Measurements from ENCODE around the gene BCAS3. TPM values are rescaled to one million over a fixed set of nuclear protein-coding genes. Genes with fewer than 3 reads are reported as not detected.
A peak's percentile ranks its signal among the peaks of the same experiment; 100 is the strongest.

The BCAS3 gene
- total RNA-seq, 2 donors from 2014 or later: 28.0 to 37.7 TPM

DNA sequence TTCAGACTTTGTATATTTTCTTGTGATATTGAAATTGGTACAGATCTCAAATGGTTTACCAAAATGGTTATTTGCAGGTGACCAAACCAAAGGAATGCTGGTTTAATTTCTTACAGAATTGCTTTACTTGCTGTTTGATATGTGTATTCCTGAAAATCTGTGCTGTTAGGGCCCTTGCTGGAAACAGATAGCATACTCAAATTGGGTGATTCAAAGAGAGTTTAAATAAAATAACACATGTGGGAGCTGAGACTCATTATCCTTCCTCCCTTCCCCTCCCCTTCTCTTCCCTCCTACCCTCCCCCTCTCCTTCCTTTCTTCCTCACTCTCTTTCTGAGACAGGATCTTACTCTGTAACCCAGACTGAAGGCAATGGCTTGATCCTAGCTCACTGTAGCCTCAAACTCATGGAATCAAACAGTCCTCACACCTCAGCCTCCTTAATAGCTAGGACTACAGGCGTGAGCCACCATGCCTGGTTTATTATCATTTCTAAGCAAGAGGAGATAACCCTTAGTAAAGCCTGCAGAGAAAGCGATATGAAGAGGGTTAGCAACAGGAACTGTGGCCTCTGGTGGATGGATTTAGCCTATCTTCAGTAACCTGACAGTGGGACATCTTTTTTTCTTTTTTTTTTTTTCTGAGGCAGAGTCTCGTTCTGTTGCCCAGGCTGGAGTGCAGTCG is 141.9 kb downstream of the BCAS3 start:
- H3K36me3 Mint-ChIP-seq (ENCODE audit: low read depth): no peaks in the 10 kb centered on the region
- H3K9me3 Mint-ChIP-seq: peaks cover 7% of the 10 kb centered on the region
- H3K27me3 Mint-ChIP-seq (ENCODE audit: insufficient read depth): no peaks in the 10 kb centered on the region
- DNase-seq: peak; percentile 49
- Histone ChIP-seq H3K4me1 (ENCODE audit: control insufficient read depth, insufficient read depth, low read length) (no peaks in the 10 kb centered on the region), H3K9me3 (ENCODE audit: control insufficient read depth, low read length) (no peaks in the 10 kb centered on the region), H3K27me3 (ENCODE audit: control insufficient read depth, insufficient read depth, low read length, poor library complexity, severe bottlenecking) (no peaks in the 10 kb centered on the region), H3K4me3 (ENCODE audit: low read length) (no peak overlapping the region), H3K9ac (ENCODE audit: extremely low read depth, low read length, poor library complexity, severe bottlenecking) (no peak overlapping the region), H3K36me3 (ENCODE audit: control insufficient read depth, insufficient read depth, low read length) (no peaks in the 10 kb centered on the region), H3K27ac (ENCODE audit: low read depth, low read length) (no peak overlapping the region)
- H3K4me1 Mint-ChIP-seq: peaks cover 4% of the 10 kb centered on the region
- TF ChIP-seq, protein P1, sequence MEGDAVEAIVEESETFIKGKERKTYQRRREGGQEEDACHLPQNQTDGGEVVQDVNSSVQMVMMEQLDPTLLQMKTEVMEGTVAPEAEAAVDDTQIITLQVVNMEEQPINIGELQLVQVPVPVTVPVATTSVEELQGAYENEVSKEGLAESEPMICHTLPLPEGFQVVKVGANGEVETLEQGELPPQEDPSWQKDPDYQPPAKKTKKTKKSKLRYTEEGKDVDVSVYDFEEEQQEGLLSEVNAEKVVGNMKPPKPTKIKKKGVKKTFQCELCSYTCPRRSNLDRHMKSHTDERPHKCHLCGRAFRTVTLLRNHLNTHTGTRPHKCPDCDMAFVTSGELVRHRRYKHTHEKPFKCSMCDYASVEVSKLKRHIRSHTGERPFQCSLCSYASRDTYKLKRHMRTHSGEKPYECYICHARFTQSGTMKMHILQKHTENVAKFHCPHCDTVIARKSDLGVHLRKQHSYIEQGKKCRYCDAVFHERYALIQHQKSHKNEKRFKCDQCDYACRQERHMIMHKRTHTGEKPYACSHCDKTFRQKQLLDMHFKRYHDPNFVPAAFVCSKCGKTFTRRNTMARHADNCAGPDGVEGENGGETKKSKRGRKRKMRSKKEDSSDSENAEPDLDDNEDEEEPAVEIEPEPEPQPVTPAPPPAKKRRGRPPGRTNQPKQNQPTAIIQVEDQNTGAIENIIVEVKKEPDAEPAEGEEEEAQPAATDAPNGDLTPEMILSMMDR (conservative IDR thresholded peaks at IDR 0.05): no peak
- WGBS, 2 experiments (ENCODE audit: insufficient coverage in 1 of 2, insufficient read length in 1 of 2): 88 to 100% methylated on average over 2 to 4 of the region's 4 CpGs
- peak overlapping the region; percentile 67 for H3K27ac Mint-ChIP-seq
- H3K4me3 Mint-ChIP-seq: no peak overlapping the region

DNA sequence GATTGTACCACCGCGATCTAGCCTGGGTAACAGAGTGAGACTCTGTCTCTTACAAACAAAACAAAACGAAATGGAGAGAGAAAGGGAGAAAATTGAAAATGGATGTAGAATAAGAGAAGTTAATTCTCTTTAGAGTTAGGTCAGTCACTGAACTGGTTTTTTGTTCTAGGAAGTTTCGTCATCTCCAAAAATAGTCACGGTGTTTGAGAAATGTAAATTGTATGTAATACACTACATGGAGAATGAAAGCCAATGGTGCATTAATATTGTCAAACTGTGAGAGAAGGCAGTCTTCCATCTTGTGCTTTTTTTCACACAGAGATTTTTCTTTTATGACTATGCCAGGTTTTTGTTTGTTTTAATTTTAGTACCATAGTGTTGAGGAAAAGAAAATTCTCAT is 145.9 kb downstream of the BCAS3 start:
- no peak overlapping the region for H3K27ac Mint-ChIP-seq
- H3K27me3 Mint-ChIP-seq (ENCODE audit: insufficient read depth): no peaks in the 10 kb centered on the region
- TF ChIP-seq, protein P1 (conservative IDR thresholded peaks at IDR 0.05): no peak

GRCh38 chr17:60825351-60825750 is 147.7 kb downstream of the BCAS3 start:
- Histone ChIP-seq H3K9ac (ENCODE audit: extremely low read depth, low read length, poor library complexity, severe bottlenecking) (no peak overlapping the region), H3K4me1 (ENCODE audit: control insufficient read depth, insufficient read depth, low read length) (no peaks in the 10 kb centered on the region), H3K9me3 (ENCODE audit: control insufficient read depth, low read length) (no peaks in the 10 kb centered on the region), H3K27me3 (ENCODE audit: control insufficient read depth, insufficient read depth, low read length, poor library complexity, severe bottlenecking) (no peaks in the 10 kb centered on the region), H3K4me3 (ENCODE audit: low read length) (no peak overlapping the region), H3K36me3 (ENCODE audit: control insufficient read depth, insufficient read depth, low read length) (no peaks in the 10 kb centered on the region), H3K27ac (ENCODE audit: low read depth, low read length) (no peak overlapping the region)
- 86% methylated on average over 1 of the region's 1 CpG; no CpG with 5 or more reads in 1 of the 2 experiments for WGBS, 2 experiments (ENCODE audit: insufficient coverage in 1 of 2, insufficient read length in 1 of 2)
- DNase-seq: no peak
- TF ChIP-seq, protein P1 (conservative IDR thresholded peaks at IDR 0.05): no peak
- no peaks in the 10 kb centered on the region for H3K27me3 Mint-ChIP-seq (ENCODE audit: insufficient read depth)
- no peak overlapping the region for H3K4me3 Mint-ChIP-seq
- no peaks in the 10 kb centered on the region for H3K36me3 Mint-ChIP-seq (ENCODE audit: low read depth)
- H3K27ac Mint-ChIP-seq: no peak overlapping the region
- no peaks in the 10 kb centered on the region for H3K4me1 Mint-ChIP-seq
- H3K9me3 Mint-ChIP-seq: no peaks in the 10 kb centered on the region

More for the DNA sequence above, 145.9 kb downstream of the BCAS3 start:
- 95 to 98% methylated on average over 5 of the region's 5 CpGs for WGBS, 2 experiments (ENCODE audit: insufficient coverage in 1 of 2, insufficient read length in 1 of 2)
- H3K36me3 ChIP-seq (ENCODE audit: control insufficient read depth, insufficient read depth, low read length): no peaks in the 10 kb centered on the region
- no peaks in the 10 kb centered on the region for H3K27me3 ChIP-seq (ENCODE audit: control insufficient read depth, insufficient read depth, low read length, poor library complexity, severe bottlenecking)
- Mint-ChIP-seq H3K4me1 (peaks cover 4% of the 10 kb centered on the region), H3K4me3 (no peak overlapping the region), H3K9me3 (no peaks in the 10 kb centered on the region), H3K36me3 (ENCODE audit: low read depth) (no peaks in the 10 kb centered on the region)
- H3K9ac ChIP-seq (ENCODE audit: extremely low read depth, low read length, poor library complexity, severe bottlenecking): no peak overlapping the region
- no peaks in the 10 kb centered on the region for H3K4me1 ChIP-seq (ENCODE audit: control insufficient read depth, insufficient read depth, low read length)
- H3K9me3 ChIP-seq (ENCODE audit: control insufficient read depth, low read length): no peaks in the 10 kb centered on the region
- no peak for DNase-seq
- H3K4me3 ChIP-seq (ENCODE audit: low read length): no peak overlapping the region
- H3K27ac ChIP-seq (ENCODE audit: low read depth, low read length): no peak overlapping the region
